Body of pancreas (tissue), 4 donors: Measurements from ENCODE around the gene KCNK10.

Experiments
- CTCF ChIP-seq, 7 experiments: fragments of 450-650 bp in 4 of 7; fragments of 200-600 bp in 3 of 7; sonication (generic) in 3 of 7; IDR thresholded peaks; one replicate each; pipeline ENCODE4 v1.5.1; 2016 to 2019; ENCODE audit warnings: antibody characterized with exemption in 7 of 7
- POLR2A ChIP-seq, 3 donors: fragments of 450-650 bp; IDR thresholded peaks; one replicate each; pipeline ENCODE4 v1.6.1; 2016; ENCODE audit warnings: antibody characterized with exemption in 3 of 3, mild to moderate bottlenecking in 2 of 3

DNA sequence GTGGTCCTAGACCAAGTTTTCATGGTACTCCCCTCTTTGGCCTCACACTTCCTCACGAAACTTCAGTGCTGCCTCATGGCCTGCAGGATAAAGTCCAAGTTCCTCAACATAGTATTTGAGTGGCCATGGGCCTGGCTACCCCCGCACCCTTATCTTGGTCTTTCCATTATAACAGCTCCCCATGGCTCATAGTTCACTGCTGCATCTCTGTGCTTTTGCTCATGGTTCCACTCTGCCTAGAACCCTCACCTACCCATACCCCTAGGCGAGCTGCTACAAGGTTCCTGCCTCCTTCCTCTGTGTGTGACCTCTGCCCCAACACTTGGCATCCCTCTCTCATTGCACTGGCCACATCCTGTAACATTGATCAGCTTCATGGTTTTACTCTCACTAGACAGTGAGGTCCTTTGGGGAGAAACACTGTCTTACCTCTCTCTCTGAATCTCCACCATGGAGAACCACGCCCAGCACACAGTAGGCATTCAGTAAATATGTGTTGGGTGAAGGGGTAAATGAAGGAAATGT, 159.3 kb downstream of the KCNK10 start:
- TF ChIP-seq POLR2A (IDR thresholded peaks at IDR 0.05) = no peak
- TF ChIP-seq CTCF (IDR thresholded peaks at IDR 0.05) = no peak
